Fibroblast of skin of left quadriceps (primary cell): ENCODE results near the gene SV2A.
A peak's percentile ranks its signal among the peaks of the same experiment; 100 is the strongest.
"Not testable (repeated sequence)": the region's sequence is repeated elsewhere in the genome, so short reads cannot be mapped to it uniquely, and the experiment has no call there.

Experiments used
- DNase-seq, 2 experiments: peaks; one replicate each; pipeline ENCODE4 v3.0.0-alpha.2; 2013; ENCODE audit warnings: low read depth in 2 of 2

SV2A gene

GRCh38 chr1:149917571-149918144, at the start of gene SV2A:
Gene SV2A, minus strand, starts transcription at chr1:149917844. Its CDS starts 4,004 bp downstream, at chr1:149913840.
- DNase-seq: peak in 1 of 2 experiments; percentile 39

GRCh38 chr1:149967041-149967440, 49.4 kb upstream of the SV2A start:
- DNase-seq: no peak

GRCh38 chr1:149966405-149966804, 48.8 kb upstream of the SV2A start:
- DNase-seq: no peak

- DNase-seq: no peak
Observed at GRCh38 chr1:149965440-149965839, 47.8 kb upstream of the SV2A start.

GRCh38 chr1:149963358-149963757, 45.7 kb upstream of the SV2A start:
- DNase-seq: no peak

GRCh38 chr1:149962736-149963135, 45.1 kb upstream of the SV2A start:
- no peak for DNase-seq

GRCh38 chr1:149962039-149962647, 44.5 kb upstream of the SV2A start:
- DNase-seq: peak; percentile 52 to 54

GRCh38 chr1:149957548-149957947, 39.9 kb upstream of the SV2A start:
- DNase-seq: not testable (repeated sequence)

GRCh38 chr1:149949911-149950310, 32.3 kb upstream of the SV2A start:
- no peak for DNase-seq

GRCh38 chr1:149945206-149945605, 27.6 kb upstream of the SV2A start:
- no peak for DNase-seq

- DNase-seq: no peak
Observed at GRCh38 chr1:149942885-149943284, 25.2 kb upstream of the SV2A start.

- no peak for DNase-seq
Observed at GRCh38 chr1:149942207-149942606, 24.6 kb upstream of the SV2A start.

- no peak for DNase-seq
Observed at GRCh38 chr1:149940427-149940826, 22.8 kb upstream of the SV2A start.

GRCh38 chr1:149938668-149939003, 21.0 kb upstream of the SV2A start:
- DNase-seq: not testable (repeated sequence)

- DNase-seq: no peak
Observed at GRCh38 chr1:149937759-149938158, 20.1 kb upstream of the SV2A start.

GRCh38 chr1:149936992-149937705, 19.5 kb upstream of the SV2A start:
- DNase-seq: no peak

GRCh38 chr1:149936170-149936991, 18.7 kb upstream of the SV2A start, which contains the start of gene MTMR11:
Gene MTMR11, minus strand, starts transcription at chr1:149936879. Its CDS starts 232 bp downstream, at chr1:149936647.
- DNase-seq: peak in 1 of 2 experiments; percentile 17

GRCh38 chr1:149934356-149934755, 16.7 kb upstream of the SV2A start:
- DNase-seq: no peak

GRCh38 chr1:149933208-149933607, 15.6 kb upstream of the SV2A start:
- no peak for DNase-seq

- DNase-seq: no peak
Observed at GRCh38 chr1:149932474-149932873, 14.8 kb upstream of the SV2A start.

- no peak for DNase-seq
Observed at GRCh38 chr1:149931212-149931790, 13.7 kb upstream of the SV2A start.

- DNase-seq: no peak
Observed at GRCh38 chr1:149929856-149930255, 12.2 kb upstream of the SV2A start.
